ENCODE results near the gene LTA4H. TPM values are rescaled to one million over a fixed set of nuclear protein-coding genes. Genes with fewer than 3 reads are reported as not detected.

Gene LTA4H
- total and polyA plus RNA-seq, 2 of the 4 experiments (the other 2 are of a cell fraction), result 41.0 to 43.3 TPM

DNA sequence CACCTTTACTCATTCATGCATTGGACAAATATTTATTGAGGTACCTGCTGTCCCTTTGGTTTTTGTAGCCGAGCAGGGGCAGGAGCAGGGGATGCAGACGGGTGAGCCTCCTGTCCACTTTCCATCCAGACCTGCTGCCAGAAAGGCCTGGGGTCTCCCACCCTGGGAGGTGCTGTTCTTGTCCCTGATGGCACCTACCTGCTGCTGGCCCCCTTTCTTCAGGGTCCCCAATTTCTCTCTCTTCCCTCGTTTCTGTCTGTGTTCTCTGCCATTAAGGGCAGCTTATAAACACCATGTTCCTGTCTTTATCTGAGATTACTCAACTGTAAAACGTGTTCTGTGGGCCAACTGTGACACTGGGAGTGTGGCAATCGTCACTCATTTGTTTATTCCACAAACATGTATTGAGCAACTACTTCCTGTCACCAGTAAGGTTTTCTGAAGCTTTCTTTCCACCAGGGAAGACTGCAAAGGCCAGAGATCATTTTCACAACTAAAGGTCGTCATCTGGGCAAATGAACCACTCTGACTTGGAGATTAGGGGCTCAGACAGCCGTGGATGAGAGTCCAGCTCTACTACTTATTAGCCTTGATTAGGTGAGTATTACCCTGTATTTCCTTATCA, 39.2 kb downstream of the LTA4H start, which contains the start of gene HAL:
TSS of gene HAL (minus strand) at position 311 of the 625 bp plus-strand sequence. CDS start 434 bp downstream, outside the sequence.
- Histone ChIP-seq H2BK5ac (ENCODE audit: low read depth, low read length, poor library complexity, severe bottlenecking) (no peak within 1 kb of the TSS), H3K27me3 (ENCODE audit: control insufficient read depth, insufficient read depth, low read length) (peaks cover 4% of the 10 kb centered on the region), H3K36me3 (ENCODE audit: control insufficient read depth, insufficient read depth, low read length) (peaks cover 3% of the 10 kb centered on the region; the same call in 1 of the 2 replicates), H3K18ac (ENCODE audit: low read depth, low read length) (no peak within 1 kb of the TSS), H3K14ac (replicated peaks; ENCODE audit: low read depth, low read length) (no peak within 1 kb of the TSS), H3K79me1 (ENCODE audit: low read depth in 1 of 2, low read length in 2 of 2) (no peaks in the 10 kb centered on the region), H3K9me3 (ENCODE audit: control insufficient read depth, insufficient read depth, low read length) (no peaks in the 10 kb centered on the region), H3K27ac (ENCODE audit: insufficient read depth, low read length) (no peak within 1 kb of the TSS), H2BK15ac (ENCODE audit: low read depth, low read length) (no peak within 1 kb of the TSS), H2BK120ac (ENCODE audit: low read depth, low read length) (no peak within 1 kb of the TSS), H3K9me1 (ENCODE audit: insufficient read depth, low read length) (no peaks in the 10 kb centered on the region; the same call in 1 of the 2 replicates), H2AK5ac (ENCODE audit: low read depth, low read length) (no peak within 1 kb of the TSS), H4K5ac (ENCODE audit: low read depth, low read length) (no peak within 1 kb of the TSS), H3K9ac (ENCODE audit: low read depth, low read length) (no peak within 1 kb of the TSS), H2BK20ac (ENCODE audit: low read depth, low read length) (no peak within 1 kb of the TSS), H4K20me1 (ENCODE audit: insufficient read depth, low read length) (no peaks in the 10 kb centered on the region), H3K4me1 (ENCODE audit: control insufficient read depth, insufficient read depth, low read length) (no peaks in the 10 kb centered on the region), H2AFZ (replicated peaks; ENCODE audit: low read length, poor library complexity) (no peak within 1 kb of the TSS), H2AK9ac (replicated peaks; ENCODE audit: low read depth, low read length, poor library complexity) (no peak within 1 kb of the TSS), H3K4me2 (ENCODE audit: low read depth, low read length) (no peak within 1 kb of the TSS), H3K4ac (ENCODE audit: low read depth, low read length) (no peak within 1 kb of the TSS), H3K23ac (ENCODE audit: low read depth, low read length) (no peak within 1 kb of the TSS), H3K56ac (ENCODE audit: extremely low read depth, insufficient read depth, low read length) (no peak within 1 kb of the TSS), H4K91ac (ENCODE audit: insufficient read depth, low read depth, low read length) (no peak within 1 kb of the TSS), H3K4me3 (ENCODE audit: insufficient read depth, low read depth, low read length) (no peak within 1 kb of the TSS), H4K8ac (ENCODE audit: low read depth in 2 of 2, low read length in 2 of 2) (no peak within 1 kb of the TSS)
- dilution Hi-C loops (cut with HindIII; ENCODE audit: low sequenced_read_pairs, unreplicated experiment), result no loop called here
- DNase-seq (no peak), ATAC-seq (ENCODE audit: low read depth) (no peak)
- CTCF ChIA-PET, result interaction anchor here (2.2 kb wide), 1 partner anchor 520 kb away, joined by 5 read pairs; no protein-coding TSS in a partner anchor
- no TSS peak for BruUV-seq (replicated peaks)
- intact Hi-C loops (cut with micrococcal nuclease), result no loop called here
- WGBS, 2 experiments (ENCODE audit: extremely low coverage in 2 of 2, insufficient read length in 1 of 2), result no CpG with 5 or more reads among the region's 7 CpGs
- POLR2A ChIA-PET (ENCODE audit: unreplicated experiment), result no interaction called here
- TF ChIP-seq POLR2A (IDR thresholded peaks at IDR 0.05; ENCODE audit: low read depth, low read length), result no peak
- TF ChIP-seq RCOR1 (IDR thresholded peaks at IDR 0.05; ENCODE audit: insufficient replicate concordance, low read length), result no peak
- TF ChIP-seq, protein P1, sequence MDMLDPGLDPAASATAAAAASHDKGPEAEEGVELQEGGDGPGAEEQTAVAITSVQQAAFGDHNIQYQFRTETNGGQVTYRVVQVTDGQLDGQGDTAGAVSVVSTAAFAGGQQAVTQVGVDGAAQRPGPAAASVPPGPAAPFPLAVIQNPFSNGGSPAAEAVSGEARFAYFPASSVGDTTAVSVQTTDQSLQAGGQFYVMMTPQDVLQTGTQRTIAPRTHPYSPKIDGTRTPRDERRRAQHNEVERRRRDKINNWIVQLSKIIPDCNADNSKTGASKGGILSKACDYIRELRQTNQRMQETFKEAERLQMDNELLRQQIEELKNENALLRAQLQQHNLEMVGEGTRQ (IDR thresholded peaks at IDR 0.05; ENCODE audit: low read depth, low read length), result no peak
- TF ChIP-seq SMC3 (IDR thresholded peaks at IDR 0.05; ENCODE audit: low read depth, low read length), result no peak
- 0 out of 2 replicates have a peak, but pooled peaks have one; percentile 9 for TF ChIP-seq BHLHE40 (IDR thresholded peaks at IDR 0.05; ENCODE audit: low read depth, low read length)
- peak; percentile 31; the same call in 1 of the 2 replicates for TF ChIP-seq CEBPB (IDR thresholded peaks at IDR 0.05; ENCODE audit: low read depth, low read length)
- TF ChIP-seq FOS (IDR thresholded peaks at IDR 0.05; ENCODE audit: low read depth, low read length), result no peak
- TF ChIP-seq NFE2L2 (IDR thresholded peaks at IDR 0.05; ENCODE audit: low read depth, low read length), result no peak
- no peak for TF ChIP-seq MAZ (IDR thresholded peaks at IDR 0.05; ENCODE audit: borderline replicate concordance, low read depth, low read length)
- TF ChIP-seq MAFK (IDR thresholded peaks at IDR 0.05; ENCODE audit: low read depth, low read length), result no peak
- TF ChIP-seq RAD21 (IDR thresholded peaks at IDR 0.05; ENCODE audit: low read length), result no peak
- TF ChIP-seq CHD1 (IDR thresholded peaks at IDR 0.05; ENCODE audit: low read depth, low read length), result no peak
- in situ Hi-C loops (cut with MboI; ENCODE audit: low sequenced_read_pairs), result no loop called here

All from IMR-90 (cell line).